ENCODE results near the gene NLRP3.

- TF ChIP-seq EZH2phosphoT487 (IDR thresholded peaks at IDR 0.05; ENCODE audit: borderline replicate concordance, low read length), result no peak
- TF ChIP-seq, protein P1, sequence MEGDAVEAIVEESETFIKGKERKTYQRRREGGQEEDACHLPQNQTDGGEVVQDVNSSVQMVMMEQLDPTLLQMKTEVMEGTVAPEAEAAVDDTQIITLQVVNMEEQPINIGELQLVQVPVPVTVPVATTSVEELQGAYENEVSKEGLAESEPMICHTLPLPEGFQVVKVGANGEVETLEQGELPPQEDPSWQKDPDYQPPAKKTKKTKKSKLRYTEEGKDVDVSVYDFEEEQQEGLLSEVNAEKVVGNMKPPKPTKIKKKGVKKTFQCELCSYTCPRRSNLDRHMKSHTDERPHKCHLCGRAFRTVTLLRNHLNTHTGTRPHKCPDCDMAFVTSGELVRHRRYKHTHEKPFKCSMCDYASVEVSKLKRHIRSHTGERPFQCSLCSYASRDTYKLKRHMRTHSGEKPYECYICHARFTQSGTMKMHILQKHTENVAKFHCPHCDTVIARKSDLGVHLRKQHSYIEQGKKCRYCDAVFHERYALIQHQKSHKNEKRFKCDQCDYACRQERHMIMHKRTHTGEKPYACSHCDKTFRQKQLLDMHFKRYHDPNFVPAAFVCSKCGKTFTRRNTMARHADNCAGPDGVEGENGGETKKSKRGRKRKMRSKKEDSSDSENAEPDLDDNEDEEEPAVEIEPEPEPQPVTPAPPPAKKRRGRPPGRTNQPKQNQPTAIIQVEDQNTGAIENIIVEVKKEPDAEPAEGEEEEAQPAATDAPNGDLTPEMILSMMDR (IDR thresholded peaks at IDR 0.05; ENCODE audit: low read depth, low read length, poor library complexity, severe bottlenecking), result no peak
Observed at GRCh38 chr1:247469141-247469535, 53.2 kb downstream of the NLRP3 start.
